Bronchial smooth muscle cell (primary cell): Measurements from ENCODE around the gene RB1. TPM values are rescaled to one million over a fixed set of nuclear protein-coding genes. Genes with fewer than 3 reads are reported as not detected.

ENCODE experiments used
- total RNA-seq: library from RNA; depleted of rRNA; stranded (reverse); fragments of >200 nt; gene quantifications from 2 replicates; pipeline ENCODE4 v1.2.1, GENCODE V29; 2014

The RB1 gene
- total RNA-seq: 11.7 and 14.0 TPM in 2 replicates

GRCh38 chr13:48303359-48304142 is at the start of gene RB1:
TSS of gene RB1 (plus strand) at chr13:48303751. CDS start at chr13:48303913, 162 bp downstream.

DNA sequence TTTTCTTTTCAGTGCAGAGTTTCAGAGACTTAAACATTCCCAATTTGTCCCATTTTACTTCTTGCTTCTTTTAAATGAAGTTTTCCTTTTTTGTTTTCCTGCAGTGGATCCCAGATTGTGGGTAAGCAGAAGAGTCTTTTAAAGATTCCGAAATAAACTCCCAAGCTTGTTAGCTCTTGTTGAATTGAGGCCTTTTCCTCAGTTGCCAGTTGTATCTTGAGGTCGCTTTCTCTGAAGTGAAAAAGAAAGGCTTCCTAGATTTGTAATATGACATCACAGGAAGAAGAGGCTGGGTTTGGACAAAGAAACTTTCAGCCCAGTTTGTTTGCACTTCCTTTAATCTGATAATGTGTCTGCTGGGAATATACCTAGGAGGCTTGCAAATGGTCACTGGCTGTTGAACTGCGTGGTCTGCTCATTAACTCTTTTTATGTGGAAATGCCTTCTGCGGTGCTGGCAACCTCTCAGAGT is 109.4 kb downstream of the RB1 start, which contains the start of gene LPAR6:
Gene LPAR6, minus strand, starts transcription at position 233 of the 471 bp plus-strand sequence. CDS start 690 bp downstream, outside the sequence.

Other genes starting within 250 kb of the RB1 start
- 23.0 and 24.4 TPM in 2 replicates for gene MED4, start 208.6 kb upstream of the RB1 start, total RNA-seq
- 76.5 and 145 TPM in 2 replicates for gene ITM2B, start 70.5 kb upstream of the RB1 start, total RNA-seq
- gene LPAR6, start 109.4 kb downstream of the RB1 start, total RNA-seq: 3.2 and 7.9 TPM in 2 replicates
- gene RCBTB2, start 229.3 kb downstream of the RB1 start, total RNA-seq: 8.4 and 9.1 TPM in 2 replicates